ENCODE results near the gene ARL11.
A peak's percentile ranks its signal among the peaks of the same experiment; 100 is the strongest.

Gene ARL11

GRCh38 chr13:49615836-49616675 lies 12.3 kb upstream of the ARL11 start:
- DNase-seq (ENCODE audit: low read depth): no peak

GRCh38 chr13:49616676-49617065 lies 11.6 kb upstream of the ARL11 start:
- no peak for DNase-seq (ENCODE audit: low read depth)

- DNase-seq (ENCODE audit: low read depth): peak; percentile 25
Observed at GRCh38 chr13:49620170-49620621, 8.1 kb upstream of the ARL11 start.

- DNase-seq (ENCODE audit: low read depth): no peak
Observed at GRCh38 chr13:49622174-49622946, 5.9 kb upstream of the ARL11 start.

GRCh38 chr13:49624229-49624628 lies 4.1 kb upstream of the ARL11 start:
- DNase-seq (ENCODE audit: low read depth): no peak

GRCh38 chr13:49625392-49626079 lies 2.8 kb upstream of the ARL11 start:
- DNase-seq (ENCODE audit: low read depth): no peak

GRCh38 chr13:49629196-49629938 lies 1.1 kb downstream of the ARL11 start:
- DNase-seq (ENCODE audit: low read depth): no peak

GRCh38 chr13:49629947-49630346 lies 1.6 kb downstream of the ARL11 start:
- no peak for DNase-seq (ENCODE audit: low read depth)

- no peak for DNase-seq (ENCODE audit: low read depth)
Observed at GRCh38 chr13:49630580-49630979, 2.3 kb downstream of the ARL11 start.

GRCh38 chr13:49632156-49632555 lies 3.8 kb downstream of the ARL11 start:
- no peak for DNase-seq (ENCODE audit: low read depth)

GRCh38 chr13:49633710-49634109 lies 5.4 kb downstream of the ARL11 start:
- no peak for DNase-seq (ENCODE audit: low read depth)

GRCh38 chr13:49635599-49636433 lies 7.5 kb downstream of the ARL11 start:
- peak; percentile 54 for DNase-seq (ENCODE audit: low read depth)

GRCh38 chr13:49636705-49637104 lies 8.4 kb downstream of the ARL11 start:
- DNase-seq (ENCODE audit: low read depth): no peak

GRCh38 chr13:49638030-49638743 lies 9.9 kb downstream of the ARL11 start:
- no peak for DNase-seq (ENCODE audit: low read depth)

GRCh38 chr13:49638744-49639072 lies 10.4 kb downstream of the ARL11 start:
- no peak for DNase-seq (ENCODE audit: low read depth)

GRCh38 chr13:49641801-49642291 lies 13.5 kb downstream of the ARL11 start:
- peak; percentile 85 for DNase-seq (ENCODE audit: low read depth)

- no peak for DNase-seq (ENCODE audit: low read depth)
Observed at GRCh38 chr13:49643035-49643646, 14.8 kb downstream of the ARL11 start.

- DNase-seq (ENCODE audit: low read depth): no peak
Observed at GRCh38 chr13:49645451-49645850, 17.1 kb downstream of the ARL11 start.

GRCh38 chr13:49646688-49647087 lies 18.4 kb downstream of the ARL11 start:
- no peak for DNase-seq (ENCODE audit: low read depth)
